HepG2 (cell line): ENCODE measurements around the gene METRNL. TPM values are rescaled to one million over a fixed set of nuclear protein-coding genes. Genes with fewer than 3 reads are reported as not detected.

Experiments
- ATAC-seq: fragments of 200-7000 bp; cut with Tn5 transposase; 3 replicates; pipeline ENCODE4 v1.9.1; 2020; ENCODE audit warnings: mild to moderate bottlenecking, moderate library complexity
- BruUV-seq: library from RNA; stranded (reverse); fragments of 400-500 nt; replicated peaks from 2 replicates; lab custom pipeline; 2021; lab: Mats Ljungman, UMichigan
- CTCF ChIA-PET: fragments of 300-600 bp; formaldehyde crosslinking; extraction: SDS; loops from one replicate; lab custom pipeline; 2021; ENCODE audit warnings: low total read pairs, inconsistent platforms, low intra/inter-chr PET ratio; lab: Yijun Ruan, JAX
- POLR2A ChIA-PET: fragments of 350-600 bp; sonication (Branson Sonifier 250); formaldehyde crosslinking; loops from one replicate; lab custom pipeline; 2020; ENCODE audit warnings: antibody characterized with exemption, inconsistent platforms; lab: Yijun Ruan, JAX
- DNase-seq: peaks from one replicate; pipeline ENCODE4 v3.0.0-alpha.2; 2015; ENCODE audit warnings: low spot score
- FAIRE-seq: peaks from 3 replicates; lab custom pipeline; 2011; peaks lifted over from hg19 to GRCh38; lab: Jason Lieb, UNC
- H2AFZ ChIP-seq: one replicate; pipeline ENCODE4 v1.6.1; 2011; ENCODE audit warnings: low read length, inconsistent platforms
- H3K27ac ChIP-seq: fragments of 300-600 bp; 3 replicates; pipeline ENCODE4 v1.8.0; 2011; ENCODE audit warnings: mixed run types, mild to moderate bottlenecking, mixed read lengths, low read length, inconsistent platforms; ENCODE audit not compliant: insufficient read depth; ENCODE audit errors: extremely low read length
- H3K27me3 ChIP-seq, 2 experiments: fragments of 200-600 bp in 1 of 2; 2 replicates in 1 of 2; 3 replicates in 1 of 2; pipeline versions ENCODE4 v1.6.0 to v1.8.0; 2011; ENCODE audit warnings: low read length in 2 of 2, mild to moderate bottlenecking in 2 of 2, moderate library complexity in 2 of 2, inconsistent platforms in 1 of 2; ENCODE audit not compliant: insufficient read depth in 2 of 2, control insufficient read depth in 1 of 2
- H3K36me3 ChIP-seq, 2 experiments: fragments of 200-600 bp in 1 of 2; replicated peaks in 1 of 2; 2 replicates in 1 of 2; 3 replicates in 1 of 2; pipeline versions ENCODE4 v1.5.1 to v1.8.0; 2011; ENCODE audit warnings: low read length in 2 of 2, inconsistent platforms in 1 of 2; ENCODE audit not compliant: insufficient read depth in 2 of 2, control insufficient read depth in 1 of 2
- H3K4me1 ChIP-seq: 2 replicates; pipeline ENCODE4 v1.5.1; 2012; ENCODE audit warnings: low read length, inconsistent platforms; ENCODE audit not compliant: insufficient read depth
- H3K4me2 ChIP-seq: 2 replicates; pipeline ENCODE4 v1.6.0; 2011; ENCODE audit warnings: low read depth, low read length, inconsistent platforms
- H3K4me3 ChIP-seq, 3 experiments: fragments of 200-600 bp in 1 of 3; sonication (generic), shearing (Covaris generic) in 1 of 3; replicated peaks in 1 of 3; 2 replicates each; pipeline ENCODE4 v1.5.1; 2011 to 2016; ENCODE audit warnings: low read length in 3 of 3, inconsistent platforms in 2 of 3, low read depth in 2 of 3, mild to moderate bottlenecking in 2 of 3, control low read depth in 1 of 3, mixed read lengths in 1 of 3; ENCODE audit not compliant: insufficient read depth in 1 of 3
- H3K79me2 ChIP-seq: one replicate; pipeline ENCODE4 v1.6.1; 2011; ENCODE audit warnings: low read length, inconsistent platforms; ENCODE audit not compliant: insufficient read depth
- H3K9ac ChIP-seq: 2 replicates; pipeline ENCODE4 v1.6.0; 2011; ENCODE audit warnings: mild to moderate bottlenecking, low read depth, low read length, inconsistent platforms; ENCODE audit not compliant: insufficient read depth
- H3K9me3 ChIP-seq: 2 replicates; pipeline ENCODE4 v1.5.1; 2012; ENCODE audit warnings: mild to moderate bottlenecking, low read length
- H4K20me1 ChIP-seq: 2 replicates; pipeline ENCODE4 v1.6.0; 2011; ENCODE audit warnings: inconsistent platforms, mild to moderate bottlenecking, low read length, moderate library complexity; ENCODE audit not compliant: insufficient read depth
- AGO2 ChIP-seq: fragments of 200-400 bp; formaldehyde crosslinking; optimal IDR thresholded peaks from 2 replicates; pipeline ENCODE3; 2017; ENCODE audit warnings: mild to moderate bottlenecking, low read depth, low read length, moderate library complexity
- ATM ChIP-seq: fragments of 450-650 bp; IDR thresholded peaks from 2 replicates; pipeline ENCODE4 v1.7.1; 2017; ENCODE audit warnings: mild to moderate bottlenecking, borderline replicate concordance
- BCL6 ChIP-seq: IDR thresholded peaks from 2 replicates; pipeline ENCODE4 v1.6.1; 2016; ENCODE audit warnings: missing genetic modification reagents, missing compliant biosample characterization
- HINFP ChIP-seq: sonication (generic); formaldehyde crosslinking; IDR thresholded peaks from 2 replicates; pipeline ENCODE4 v1.4.0; 2020; ENCODE audit warnings: low read depth, mild to moderate bottlenecking, missing genetic modification reagents
- SMAD1 ChIP-seq: sonication (generic); formaldehyde crosslinking; IDR thresholded peaks from 2 replicates; pipeline ENCODE4 v1.4.0; 2020; ENCODE audit warnings: missing genetic modification reagents, low read depth, mild to moderate bottlenecking, borderline replicate concordance
- TFE3 ChIP-seq: IDR thresholded peaks from 2 replicates; pipeline ENCODE4 v1.6.1; 2016
- XBP1 ChIP-seq: sonication (generic); formaldehyde crosslinking; IDR thresholded peaks from 2 replicates; pipeline ENCODE4 v1.5.0; 2020; ENCODE audit warnings: missing genetic modification reagents
- ZNF496 ChIP-seq: sonication (generic); formaldehyde crosslinking; IDR thresholded peaks from 2 replicates; pipeline ENCODE4 v1.8.1; 2023; ENCODE audit warnings: mild to moderate bottlenecking, moderate library complexity, missing genetic modification reagents; ENCODE audit not compliant: insufficient replicate concordance
- ZNF580 ChIP-seq: IDR thresholded peaks from 2 replicates; pipeline ENCODE4 v1.6.1; 2016; ENCODE audit warnings: low read depth, borderline replicate concordance
- ZNF703 ChIP-seq: sonication (generic); formaldehyde crosslinking; IDR thresholded peaks from 2 replicates; pipeline ENCODE4 v1.5.1; 2020; ENCODE audit warnings: missing genetic modification reagents, mild to moderate bottlenecking, moderate library complexity, borderline replicate concordance
- WGBS: methylation state at CpG from one replicate; pipeline ENCODE4 v1.1.6; 2017; ENCODE audit warnings: low lambda C conversion rate; 5-methylcytosine and 5-hydroxymethylcytosine counted together
- in situ Hi-C: cut with HindIII; loops from 2 replicates; pipeline ENCODE4 v1.10.0; 2017; ENCODE audit warnings: low pct_unique_long_range_greater_than_20kb; ENCODE audit not compliant: extremely low pct_ligation_motif_present
- intact Hi-C: fragments of 100-400 bp; cut with micrococcal nuclease; formaldehyde crosslinking; loops from one replicate; pipeline ENCODE4 v1.10.0; 2022; ENCODE audit not compliant: unreplicated experiment
- polyA plus RNA-seq, 8 experiments: library from polyadenylated mRNA; depleted of rRNA in 3 of 8; stranded (reverse) in 7 of 8; unstranded in 1 of 8; fragments of >200 nt; fragmentation: Illumina TruSeq in 4 of 8; extraction: Trizol in 4 of 8; gene quantifications; 2 replicates each; pipeline versions ENCODE4 v1.2.1 to v1.2.3, GENCODE V29; 2011 to 2016; ENCODE audit warnings: low read depth in 4 of 8, missing spikeins in 1 of 8, mixed read lengths in 1 of 8; ENCODE audit not compliant: insufficient read depth in 1 of 8
- total RNA-seq, 5 experiments: library from RNA; depleted of rRNA; stranded (reverse); fragments of >200 nt; fragmentation: Illumina TruSeq; extraction: Trizol; gene quantifications; 2 replicates each; pipeline ENCODE4 v1.2.3, GENCODE V29; 2016; ENCODE audit warnings: low read depth in 1 of 5
- TF ChIP-seq, protein P1 (sequence below): sonication (generic); formaldehyde crosslinking; IDR thresholded peaks from 2 replicates; pipeline ENCODE4 v1.4.0; 2020; ENCODE audit warnings: missing genetic modification reagents
- TF ChIP-seq, protein P2 (sequence below): IDR thresholded peaks from 2 replicates; pipeline ENCODE4 v1.6.1; 2012; ENCODE audit warnings: low read length, improper control_type of control experiment

Gene METRNL
- total and polyA plus RNA-seq, 2 of the 13 experiments (the other 11 are each of a cell fraction or from before 2014, with no cell fraction given) = 0.66 to 0.84 TPM

- intact Hi-C loops = no loop called here
- TF ChIP-seq TFE3 (no peak), ATM (no peak), XBP1 (CRISPR knock-in tag) (no peak), BCL6 (CRISPR knock-in tag) (no peak), AGO2 (no peak), ZNF703 (no peak), HINFP (CRISPR knock-in tag) (no peak), ZNF580 (CRISPR knock-in tag) (no peak), ZNF496 (no peak), SMAD1 (no peak)
- TF ChIP-seq, protein P1, sequence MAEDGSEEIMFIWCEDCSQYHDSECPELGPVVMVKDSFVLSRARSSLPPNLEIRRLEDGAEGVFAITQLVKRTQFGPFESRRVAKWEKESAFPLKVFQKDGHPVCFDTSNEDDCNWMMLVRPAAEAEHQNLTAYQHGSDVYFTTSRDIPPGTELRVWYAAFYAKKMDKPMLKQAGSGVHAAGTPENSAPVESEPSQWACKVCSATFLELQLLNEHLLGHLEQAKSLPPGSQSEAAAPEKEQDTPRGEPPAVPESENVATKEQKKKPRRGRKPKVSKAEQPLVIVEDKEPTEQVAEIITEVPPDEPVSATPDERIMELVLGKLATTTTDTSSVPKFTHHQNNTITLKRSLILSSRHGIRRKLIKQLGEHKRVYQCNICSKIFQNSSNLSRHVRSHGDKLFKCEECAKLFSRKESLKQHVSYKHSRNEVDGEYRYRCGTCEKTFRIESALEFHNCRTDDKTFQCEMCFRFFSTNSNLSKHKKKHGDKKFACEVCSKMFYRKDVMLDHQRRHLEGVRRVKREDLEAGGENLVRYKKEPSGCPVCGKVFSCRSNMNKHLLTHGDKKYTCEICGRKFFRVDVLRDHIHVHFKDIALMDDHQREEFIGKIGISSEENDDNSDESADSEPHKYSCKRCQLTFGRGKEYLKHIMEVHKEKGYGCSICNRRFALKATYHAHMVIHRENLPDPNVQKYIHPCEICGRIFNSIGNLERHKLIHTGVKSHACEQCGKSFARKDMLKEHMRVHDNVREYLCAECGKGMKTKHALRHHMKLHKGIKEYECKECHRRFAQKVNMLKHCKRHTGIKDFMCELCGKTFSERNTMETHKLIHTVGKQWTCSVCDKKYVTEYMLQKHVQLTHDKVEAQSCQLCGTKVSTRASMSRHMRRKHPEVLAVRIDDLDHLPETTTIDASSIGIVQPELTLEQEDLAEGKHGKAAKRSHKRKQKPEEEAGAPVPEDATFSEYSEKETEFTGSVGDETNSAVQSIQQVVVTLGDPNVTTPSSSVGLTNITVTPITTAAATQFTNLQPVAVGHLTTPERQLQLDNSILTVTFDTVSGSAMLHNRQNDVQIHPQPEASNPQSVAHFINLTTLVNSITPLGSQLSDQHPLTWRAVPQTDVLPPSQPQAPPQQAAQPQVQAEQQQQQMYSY (CRISPR knock-in tag) = no peak
- TF ChIP-seq, protein P2, sequence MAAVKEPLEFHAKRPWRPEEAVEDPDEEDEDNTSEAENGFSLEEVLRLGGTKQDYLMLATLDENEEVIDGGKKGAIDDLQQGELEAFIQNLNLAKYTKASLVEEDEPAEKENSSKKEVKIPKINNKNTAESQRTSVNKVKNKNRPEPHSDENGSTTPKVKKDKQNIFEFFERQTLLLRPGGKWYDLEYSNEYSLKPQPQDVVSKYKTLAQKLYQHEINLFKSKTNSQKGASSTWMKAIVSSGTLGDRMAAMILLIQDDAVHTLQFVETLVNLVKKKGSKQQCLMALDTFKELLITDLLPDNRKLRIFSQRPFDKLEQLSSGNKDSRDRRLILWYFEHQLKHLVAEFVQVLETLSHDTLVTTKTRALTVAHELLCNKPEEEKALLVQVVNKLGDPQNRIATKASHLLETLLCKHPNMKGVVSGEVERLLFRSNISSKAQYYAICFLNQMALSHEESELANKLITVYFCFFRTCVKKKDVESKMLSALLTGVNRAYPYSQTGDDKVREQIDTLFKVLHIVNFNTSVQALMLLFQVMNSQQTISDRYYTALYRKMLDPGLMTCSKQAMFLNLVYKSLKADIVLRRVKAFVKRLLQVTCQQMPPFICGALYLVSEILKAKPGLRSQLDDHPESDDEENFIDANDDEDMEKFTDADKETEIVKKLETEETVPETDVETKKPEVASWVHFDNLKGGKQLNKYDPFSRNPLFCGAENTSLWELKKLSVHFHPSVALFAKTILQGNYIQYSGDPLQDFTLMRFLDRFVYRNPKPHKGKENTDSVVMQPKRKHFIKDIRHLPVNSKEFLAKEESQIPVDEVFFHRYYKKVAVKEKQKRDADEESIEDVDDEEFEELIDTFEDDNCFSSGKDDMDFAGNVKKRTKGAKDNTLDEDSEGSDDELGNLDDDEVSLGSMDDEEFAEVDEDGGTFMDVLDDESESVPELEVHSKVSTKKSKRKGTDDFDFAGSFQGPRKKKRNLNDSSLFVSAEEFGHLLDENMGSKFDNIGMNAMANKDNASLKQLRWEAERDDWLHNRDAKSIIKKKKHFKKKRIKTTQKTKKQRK = no peak
Measured at GRCh38 chr17:83085103-83085502, 5.7 kb downstream of the METRNL start.

More at GRCh38 chr17:83085103-83085502, 5.7 kb downstream of the METRNL start:
- peaks cover 24% of the 10 kb centered on the region; the same call in 1 of the 2 replicates for H4K20me1 ChIP-seq
- no peaks in the 10 kb centered on the region for H3K79me2 ChIP-seq
- FAIRE-seq = no peak
- no peak for DNase-seq
- H3K27ac ChIP-seq = no peak overlapping the region
- H3K4me3 ChIP-seq = no peak overlapping the region
- peaks cover 16% of the 10 kb centered on the region; the same call in 1 of the 2 replicates for H3K4me1 ChIP-seq
- H3K9me3 ChIP-seq = no peaks in the 10 kb centered on the region
- ATAC-seq = no peak
- no TSS peak for BruUV-seq
- H3K36me3 ChIP-seq = no peaks in the 10 kb centered on the region
- ChIA-PET POLR2A (no interaction called here), CTCF (no interaction called here)
- in situ Hi-C loops = no loop called here
- H2AFZ ChIP-seq = no peak overlapping the region
- peaks cover 27 to 86% of the 10 kb centered on the region in 2 experiments for H3K27me3 ChIP-seq
- no peak overlapping the region for H3K4me2 ChIP-seq
- 91% methylated on average over 10 of the region's 22 CpGs for WGBS
- H3K9ac ChIP-seq = no peak overlapping the region
